Gastrocnemius medialis (tissue), 4 donors: ENCODE results near the gene MPHOSPH9. TPM values are rescaled to one million over a fixed set of nuclear protein-coding genes. Genes with fewer than 3 reads are reported as not detected.

Source experiments
- ATAC-seq, 2 donors: fragments of 150-250 bp; one replicate each; pipeline ENCODE4 v1.9.1; 2016
- DNase-seq, 2 donors: peaks; one replicate each; pipeline ENCODE4 v3.0.0-alpha.2; 2019
- H3K27ac ChIP-seq, 4 donors: fragments of 200-600 bp; sonication (generic); 1 replicate in 1 of 4; 2 replicates in 3 of 4; pipeline ENCODE4 v1.5.1; 2016 to 2018; ENCODE audit warnings: mild to moderate bottlenecking in 2 of 4, moderate library complexity in 1 of 4
- H3K27me3 ChIP-seq, 3 donors: fragments of 200-600 bp; sonication (generic) in 2 of 3; 1 replicate in 1 of 3; 2 replicates in 2 of 3; pipeline versions ENCODE4 v1.5.1 to v1.6.0; 2016 to 2019; ENCODE audit warnings: mild to moderate bottlenecking in 1 of 3, moderate library complexity in 1 of 3
- H3K36me3 ChIP-seq, 2 donors: fragments of 200-600 bp; sonication (generic) in 1 of 2; one replicate each; pipeline ENCODE4 v1.5.1; 2017 to 2018
- H3K4me1 ChIP-seq, 2 donors: fragments of 200-600 bp; sonication (generic) in 1 of 2; one replicate each; pipeline ENCODE4 v1.5.1; 2016 to 2017; ENCODE audit warnings: mild to moderate bottlenecking in 2 of 2
- H3K4me3 ChIP-seq, 4 donors: fragments of 200-600 bp; sonication (generic) in 3 of 4; 1 replicate in 1 of 4; 2 replicates in 3 of 4; pipeline ENCODE4 v1.5.1; 2016 to 2019; ENCODE audit warnings: mild to moderate bottlenecking in 2 of 4
- H3K9me3 ChIP-seq, 3 donors: fragments of 200-600 bp; sonication (generic) in 2 of 3; 1 replicate in 1 of 3; 2 replicates in 2 of 3; pipeline ENCODE4 v1.5.1; 2016 to 2019
- POLR2A ChIP-seq, 2 donors: fragments of 450-650 bp; IDR thresholded peaks; one replicate each; pipeline ENCODE4 v1.6.1; 2017; ENCODE audit warnings: antibody characterized with exemption in 2 of 2, mild to moderate bottlenecking in 2 of 2, moderate library complexity in 2 of 2
- in situ Hi-C, 4 donors: fragments of 200-750 bp; cut with MboI; loops; one replicate each; pipeline versions ENCODE4 v1.15.0 to v1.8.0; 2017; ENCODE audit warnings: low sequenced_read_pairs in 4 of 4
- intact Hi-C: fragments of 100-400 bp; cut with DNase I; formaldehyde crosslinking; loops from one replicate; pipeline ENCODE4 v1.15.1; 2023; ENCODE audit warnings: low total_unique reads
- total RNA-seq, 4 donors: library from RNA; depleted of rRNA; stranded (reverse); fragments of >200 nt; gene quantifications; one replicate each; pipeline versions ENCODE4 v1.1.0 to v1.2.3, GENCODE V29; 2016
- TF ChIP-seq, protein P1 (sequence below), 5 experiments: fragments of 450-650 bp in 3 of 5; fragments of 200-600 bp in 2 of 5; sonication (generic) in 2 of 5; IDR thresholded peaks in 4 of 5; conservative IDR thresholded peaks in 1 of 5; 1 replicate in 4 of 5; 2 replicates in 1 of 5; pipeline ENCODE4 v1.5.1; 2016 to 2019; ENCODE audit warnings: antibody characterized with exemption in 5 of 5, mild to moderate bottlenecking in 3 of 5, moderate library complexity in 3 of 5

Gene MPHOSPH9
- total RNA-seq, 4 donors from 2014 or later, result 8.5 to 35.4 (median 12.7) TPM

DNA sequence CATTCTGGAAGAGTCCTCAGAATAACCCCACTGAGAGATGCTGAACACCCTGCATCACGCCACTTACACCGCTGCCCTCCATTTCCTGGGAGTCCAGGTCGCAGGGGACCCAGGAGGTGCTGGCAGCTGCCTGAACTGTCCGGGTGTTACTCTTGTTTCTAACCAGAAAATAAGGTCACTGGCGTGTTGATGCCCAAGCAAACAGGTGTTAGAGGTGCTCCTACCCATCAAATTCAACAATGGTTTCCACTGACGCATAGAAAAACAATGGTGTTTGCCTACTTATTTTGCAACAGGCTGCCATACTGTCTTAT, 105.8 kb downstream of the MPHOSPH9 start:
- no peaks in the 10 kb centered on the region for H3K36me3 ChIP-seq
- in situ Hi-C loops, result no loop called here

DNA sequence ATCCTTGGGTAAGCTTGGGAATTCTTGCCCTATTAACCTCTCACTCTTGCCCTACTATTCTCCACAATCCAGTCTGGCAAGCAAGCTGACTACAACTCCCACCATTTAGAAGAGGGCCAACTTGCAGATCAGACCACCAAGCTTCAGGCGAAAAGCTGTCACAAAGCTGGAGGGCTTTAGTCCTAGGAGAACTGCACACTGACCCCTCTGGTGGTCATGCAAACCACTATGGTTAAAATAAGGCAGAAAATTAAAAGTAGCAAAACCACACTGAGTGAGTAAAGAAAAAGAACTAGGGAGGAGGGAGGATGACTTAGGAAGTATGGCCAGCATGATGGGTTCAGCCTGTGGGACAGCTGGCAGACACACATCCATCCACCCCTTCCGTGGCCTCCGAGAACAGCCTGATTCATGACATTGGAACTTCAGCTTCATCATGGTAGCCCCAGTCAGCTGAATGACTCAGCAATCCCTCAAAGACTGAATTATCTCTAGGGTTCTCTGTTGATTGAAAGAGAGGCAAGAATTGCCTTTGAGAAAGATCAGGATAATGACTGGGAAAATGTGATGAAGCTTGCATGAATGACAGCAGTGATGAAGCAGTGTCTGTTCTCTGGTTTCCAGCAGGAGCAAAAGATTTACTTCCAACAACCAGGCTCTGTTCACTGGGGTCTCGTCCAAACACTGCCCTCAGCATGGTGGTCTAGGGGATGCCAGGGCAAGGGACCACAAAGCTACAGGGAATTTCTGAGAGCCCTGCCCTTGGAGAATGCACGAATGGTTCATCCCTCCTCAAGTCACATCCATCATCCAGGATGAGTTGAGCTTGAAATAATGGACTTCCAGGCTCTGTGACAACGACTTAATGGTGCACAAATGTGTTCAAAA, 106.4 kb downstream of the MPHOSPH9 start:
- peaks cover 11 to 13% of the 10 kb centered on the region in 2 donors for H3K4me1 ChIP-seq
- H3K4me3 ChIP-seq, result no peak overlapping the region
- H3K27me3 ChIP-seq, result no peaks in the 10 kb centered on the region
- TF ChIP-seq, protein P1, sequence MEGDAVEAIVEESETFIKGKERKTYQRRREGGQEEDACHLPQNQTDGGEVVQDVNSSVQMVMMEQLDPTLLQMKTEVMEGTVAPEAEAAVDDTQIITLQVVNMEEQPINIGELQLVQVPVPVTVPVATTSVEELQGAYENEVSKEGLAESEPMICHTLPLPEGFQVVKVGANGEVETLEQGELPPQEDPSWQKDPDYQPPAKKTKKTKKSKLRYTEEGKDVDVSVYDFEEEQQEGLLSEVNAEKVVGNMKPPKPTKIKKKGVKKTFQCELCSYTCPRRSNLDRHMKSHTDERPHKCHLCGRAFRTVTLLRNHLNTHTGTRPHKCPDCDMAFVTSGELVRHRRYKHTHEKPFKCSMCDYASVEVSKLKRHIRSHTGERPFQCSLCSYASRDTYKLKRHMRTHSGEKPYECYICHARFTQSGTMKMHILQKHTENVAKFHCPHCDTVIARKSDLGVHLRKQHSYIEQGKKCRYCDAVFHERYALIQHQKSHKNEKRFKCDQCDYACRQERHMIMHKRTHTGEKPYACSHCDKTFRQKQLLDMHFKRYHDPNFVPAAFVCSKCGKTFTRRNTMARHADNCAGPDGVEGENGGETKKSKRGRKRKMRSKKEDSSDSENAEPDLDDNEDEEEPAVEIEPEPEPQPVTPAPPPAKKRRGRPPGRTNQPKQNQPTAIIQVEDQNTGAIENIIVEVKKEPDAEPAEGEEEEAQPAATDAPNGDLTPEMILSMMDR (IDR thresholded peaks at IDR 0.05 in 4 of 5, conservative IDR thresholded peaks at IDR 0.05 in 1 of 5), result no peak
- TF ChIP-seq POLR2A (IDR thresholded peaks at IDR 0.05), result no peak
- no peaks in the 10 kb centered on the region for H3K9me3 ChIP-seq
- intact Hi-C loops (no loop called here), in situ Hi-C loops (no loop called here)
- DNase-seq, result peak in 1 of 2 donors; percentile 53
- no peaks in the 10 kb centered on the region for H3K36me3 ChIP-seq
- peak; percentile 69 to 72 for ATAC-seq
- peak overlapping the region in 1 of 4 donors; percentile 10 for H3K27ac ChIP-seq

More for the DNA sequence above, 105.8 kb downstream of the MPHOSPH9 start:
- DNase-seq (no peak), ATAC-seq (no peak)
- peaks cover 17 to 19% of the 10 kb centered on the region in 2 donors for H3K4me1 ChIP-seq
- TF ChIP-seq POLR2A (IDR thresholded peaks at IDR 0.05), result no peak
- TF ChIP-seq, protein P1 (IDR thresholded peaks at IDR 0.05 in 4 of 5, conservative IDR thresholded peaks at IDR 0.05 in 1 of 5), result no peak
- no peak overlapping the region for H3K27ac ChIP-seq
- no peak overlapping the region for H3K4me3 ChIP-seq
- H3K27me3 ChIP-seq, result no peaks in the 10 kb centered on the region
- no peaks in the 10 kb centered on the region for H3K9me3 ChIP-seq
- intact Hi-C loops, result no loop called here

GRCh38 chr12:123122626-123123025, 110.3 kb downstream of the MPHOSPH9 start:
- Histone ChIP-seq H3K36me3 (no peaks in the 10 kb centered on the region), H3K27ac (no peak overlapping the region), H3K4me3 (no peak overlapping the region), H3K4me1 (peaks cover 8 to 16% of the 10 kb centered on the region in 2 donors), H3K9me3 (no peaks in the 10 kb centered on the region), H3K27me3 (no peaks in the 10 kb centered on the region)
- intact Hi-C loops (no loop called here), in situ Hi-C loops (no loop called here)
- no peak for DNase-seq
- no peak for TF ChIP-seq POLR2A (IDR thresholded peaks at IDR 0.05)
- TF ChIP-seq, protein P1 (IDR thresholded peaks at IDR 0.05 in 4 of 5, conservative IDR thresholded peaks at IDR 0.05 in 1 of 5), result no peak
- ATAC-seq, result no peak

GRCh38 chr12:123121670-123122069, 111.3 kb downstream of the MPHOSPH9 start:
- in situ Hi-C loops, result no loop called here
- no peaks in the 10 kb centered on the region for H3K27me3 ChIP-seq
- no peaks in the 10 kb centered on the region for H3K36me3 ChIP-seq
- H3K4me3 ChIP-seq, result no peak overlapping the region
- no peak for DNase-seq
- no peak for TF ChIP-seq POLR2A (IDR thresholded peaks at IDR 0.05)
- TF ChIP-seq, protein P1 (IDR thresholded peaks at IDR 0.05 in 4 of 5, conservative IDR thresholded peaks at IDR 0.05 in 1 of 5), result no peak
- intact Hi-C loops, result no loop called here
- ATAC-seq, result no peak
- H3K27ac ChIP-seq, result no peak overlapping the region
- no peaks in the 10 kb centered on the region for H3K9me3 ChIP-seq
- peaks cover 6 to 13% of the 10 kb centered on the region in 2 donors for H3K4me1 ChIP-seq
